HS-27A (cell line): ENCODE results near the gene PTPRG.

Source experiments
- DNase-seq: peaks from one replicate; pipeline ENCODE4 v3.0.0-alpha.2; 2012; ENCODE audit warnings: low read depth, missing footprints

The PTPRG gene

GRCh38 chr3:62154457-62155148 lies 593.2 kb downstream of the PTPRG start:
- DNase-seq: no peak

- no peak for DNase-seq
Measured at GRCh38 chr3:62159056-62159708, 597.8 kb downstream of the PTPRG start.

GRCh38 chr3:62159709-62160092 lies 598.3 kb downstream of the PTPRG start:
- DNase-seq: no peak

GRCh38 chr3:62161371-62161770 lies 600.0 kb downstream of the PTPRG start:
- DNase-seq: no peak

GRCh38 chr3:62164196-62164595 lies 602.8 kb downstream of the PTPRG start:
- DNase-seq: no peak

- DNase-seq: no peak
Measured at GRCh38 chr3:62164746-62165145, 603.4 kb downstream of the PTPRG start.

- DNase-seq: no peak
Measured at GRCh38 chr3:62167566-62168262, 606.3 kb downstream of the PTPRG start.

GRCh38 chr3:62168356-62168755 lies 607.0 kb downstream of the PTPRG start:
- DNase-seq: no peak

GRCh38 chr3:62169906-62170660 lies 608.7 kb downstream of the PTPRG start:
- DNase-seq: no peak

- no peak for DNase-seq
Measured at GRCh38 chr3:62171789-62172188, 610.4 kb downstream of the PTPRG start.

GRCh38 chr3:62172199-62172598 lies 610.8 kb downstream of the PTPRG start:
- no peak for DNase-seq

GRCh38 chr3:62173939-62174515 lies 612.7 kb downstream of the PTPRG start:
- DNase-seq: no peak

GRCh38 chr3:62175161-62175560 lies 613.8 kb downstream of the PTPRG start:
- DNase-seq: no peak

- DNase-seq: no peak
Measured at GRCh38 chr3:62178032-62178431, 616.7 kb downstream of the PTPRG start.

- no peak for DNase-seq
Measured at GRCh38 chr3:62178739-62179600, 617.6 kb downstream of the PTPRG start.

GRCh38 chr3:62180514-62180913 lies 619.1 kb downstream of the PTPRG start:
- DNase-seq: no peak

- no peak for DNase-seq
Measured at GRCh38 chr3:62183087-62183486, 621.7 kb downstream of the PTPRG start.

- no peak for DNase-seq
Measured at GRCh38 chr3:62183969-62184368, 622.6 kb downstream of the PTPRG start.

GRCh38 chr3:62184559-62184958 lies 623.2 kb downstream of the PTPRG start:
- no peak for DNase-seq

- no peak for DNase-seq
Measured at GRCh38 chr3:62187022-62187431, 625.7 kb downstream of the PTPRG start.
